Astrocyte (in vitro differentiated cells and primary cell): ENCODE measurements around the gene MAPKAPK2. TPM values are rescaled to one million over a fixed set of nuclear protein-coding genes. Genes with fewer than 3 reads are reported as not detected.

Experiments
- DNase-seq: peaks from one replicate; pipeline ENCODE4 v3.0.0-alpha.2; 2010; ENCODE audit warnings: low read depth
- FAIRE-seq: peaks from 2 replicates; lab custom pipeline; 2011; peaks lifted over from hg19 to GRCh38; lab: Jason Lieb, UNC
- H2AFZ ChIP-seq: 2 replicates; pipeline ENCODE4 v1.6.0; 2012; ENCODE audit warnings: low read depth, low read length, inconsistent platforms
- H3K27ac ChIP-seq: 2 replicates; pipeline ENCODE4 v1.5.1; 2011; ENCODE audit warnings: low read depth, low read length, inconsistent platforms
- H3K27me3 ChIP-seq: 2 replicates; pipeline ENCODE4 v1.6.0; 2011; ENCODE audit warnings: low read length, inconsistent platforms; ENCODE audit not compliant: insufficient read depth
- H3K36me3 ChIP-seq: 2 replicates; pipeline ENCODE4 v1.5.1; 2011; ENCODE audit warnings: low read length, inconsistent platforms; ENCODE audit not compliant: insufficient read depth
- H3K4me1 ChIP-seq: 2 replicates; pipeline ENCODE4 v1.5.1; 2011; ENCODE audit warnings: low read length, inconsistent platforms; ENCODE audit not compliant: insufficient read depth
- H3K4me2 ChIP-seq: 2 replicates; pipeline ENCODE4 v1.6.0; 2012; ENCODE audit warnings: low read length, inconsistent platforms
- H3K4me3 ChIP-seq: 2 replicates; pipeline ENCODE4 v1.5.1; 2011; ENCODE audit warnings: low read depth, mild to moderate bottlenecking, low read length, inconsistent platforms; ENCODE audit not compliant: insufficient read depth
- H3K79me2 ChIP-seq: 2 replicates; pipeline ENCODE4 v1.6.0; 2012; ENCODE audit warnings: mild to moderate bottlenecking, low read length, inconsistent platforms; ENCODE audit not compliant: insufficient read depth
- H3K9ac ChIP-seq: 2 replicates; pipeline ENCODE4 v1.6.0; 2012; ENCODE audit warnings: mild to moderate bottlenecking, low read length, inconsistent platforms
- H3K9me3 ChIP-seq: 2 replicates; pipeline ENCODE4 v1.5.1; 2012; ENCODE audit warnings: low read depth, mild to moderate bottlenecking, low read length, inconsistent platforms; ENCODE audit not compliant: insufficient read depth
- H4K20me1 ChIP-seq: 2 replicates; pipeline ENCODE4 v1.6.0; 2012; ENCODE audit warnings: low read length, inconsistent platforms; ENCODE audit not compliant: insufficient read depth
- H3K27ac Mint-ChIP-seq: one replicate; pipeline ENCODE4 v1.8.0; 2021; ENCODE audit warnings: mild to moderate bottlenecking, mixed read lengths; ENCODE audit not compliant: unreplicated experiment
- H3K27me3 Mint-ChIP-seq: one replicate; pipeline ENCODE4 v1.8.0; 2021; ENCODE audit warnings: low read depth, mixed read lengths; ENCODE audit not compliant: unreplicated experiment
- H3K36me3 Mint-ChIP-seq: one replicate; pipeline ENCODE4 v1.8.0; 2021; ENCODE audit warnings: low read depth, mixed read lengths; ENCODE audit not compliant: unreplicated experiment
- H3K4me1 Mint-ChIP-seq: one replicate; pipeline ENCODE4 v1.8.0; 2021; ENCODE audit warnings: low read depth, mixed read lengths; ENCODE audit not compliant: unreplicated experiment
- H3K4me3 Mint-ChIP-seq: one replicate; pipeline ENCODE4 v1.8.0; 2021; ENCODE audit warnings: mild to moderate bottlenecking, moderate library complexity, mixed read lengths; ENCODE audit not compliant: unreplicated experiment
- H3K9me3 Mint-ChIP-seq: one replicate; pipeline ENCODE4 v1.8.0; 2021; ENCODE audit warnings: mild to moderate bottlenecking, mixed read lengths; ENCODE audit not compliant: unreplicated experiment
- CTCF ChIP-seq: IDR thresholded peaks from 2 replicates; pipeline ENCODE4 v1.5.1; 2011; ENCODE audit warnings: low read depth, mild to moderate bottlenecking, inconsistent platforms, low read length, moderate library complexity; ENCODE audit not compliant: insufficient read depth
- EZH2 ChIP-seq: IDR thresholded peaks from 2 replicates; pipeline ENCODE4 v1.6.1; 2012; ENCODE audit warnings: mild to moderate bottlenecking, low read length, inconsistent platforms; ENCODE audit not compliant: insufficient read depth
- total RNA-seq: library from RNA; stranded (reverse); gene quantifications from 2 replicates; pipeline ENCODE4 v1.2.1, GENCODE V29; 2021

The MAPKAPK2 gene
- total RNA-seq, 1 donor from 2014 or later: 108 TPM

DNA sequence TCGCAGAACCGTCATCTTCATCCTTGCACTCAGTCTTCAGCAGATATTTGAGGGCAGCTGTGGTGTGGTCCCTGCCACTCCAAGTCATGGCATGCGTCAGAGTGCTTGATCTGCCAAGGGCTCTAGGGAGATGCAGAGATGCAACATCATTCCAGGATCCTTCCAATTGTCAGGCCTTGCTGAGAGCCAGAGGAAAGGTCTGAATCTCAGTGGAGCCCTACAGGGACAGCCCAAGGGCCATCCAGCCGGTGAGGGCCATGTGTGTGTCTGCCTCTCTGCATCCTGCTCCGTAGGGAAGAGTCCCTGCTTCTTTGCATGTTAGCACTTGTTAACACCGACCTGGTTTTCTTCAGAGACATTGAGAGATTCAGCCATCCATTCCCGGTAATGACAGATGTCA lies 17.6 kb downstream of the MAPKAPK2 start:
- peaks cover 23% of the 10 kb centered on the region for H3K4me1 ChIP-seq
- no peak overlapping the region for H3K4me2 ChIP-seq
- peaks cover 100% of the 10 kb centered on the region for H4K20me1 ChIP-seq
- no peak for DNase-seq
- no peak overlapping the region for H3K9ac ChIP-seq
- no peaks in the 10 kb centered on the region for H3K9me3 ChIP-seq
- Mint-ChIP-seq H3K36me3 (peaks cover 1% of the 10 kb centered on the region), H3K27me3 (no peaks in the 10 kb centered on the region), H3K27ac (no peak overlapping the region), H3K9me3 (no peaks in the 10 kb centered on the region), H3K4me3 (no peak overlapping the region), H3K4me1 (peaks cover 53% of the 10 kb centered on the region)
- no peak overlapping the region for H3K4me3 ChIP-seq
- no peak for FAIRE-seq
- H3K79me2 ChIP-seq: peaks cover 100% of the 10 kb centered on the region
- H3K27ac ChIP-seq: no peak overlapping the region
- TF ChIP-seq EZH2: no peak
- no peak for TF ChIP-seq CTCF
- H2AFZ ChIP-seq: no peak overlapping the region
- no peaks in the 10 kb centered on the region for H3K36me3 ChIP-seq
- no peaks in the 10 kb centered on the region for H3K27me3 ChIP-seq

GRCh38 chr1:206702803-206703202 lies 18.1 kb downstream of the MAPKAPK2 start:
- Mint-ChIP-seq H3K36me3 (peaks cover 1% of the 10 kb centered on the region), H3K4me3 (no peak overlapping the region), H3K27me3 (no peaks in the 10 kb centered on the region), H3K9me3 (no peaks in the 10 kb centered on the region), H3K27ac (peak overlapping the region; percentile 0), H3K4me1 (peaks cover 55% of the 10 kb centered on the region)
- H4K20me1 ChIP-seq: peaks cover 100% of the 10 kb centered on the region
- H2AFZ ChIP-seq: no peak overlapping the region
- H3K9me3 ChIP-seq: no peaks in the 10 kb centered on the region
- H3K27ac ChIP-seq: no peak overlapping the region
- no peaks in the 10 kb centered on the region for H3K36me3 ChIP-seq
- H3K4me3 ChIP-seq: no peak overlapping the region
- no peak for DNase-seq
- no peak for FAIRE-seq
- no peaks in the 10 kb centered on the region for H3K27me3 ChIP-seq
- TF ChIP-seq CTCF (no peak), EZH2 (no peak)
- H3K4me1 ChIP-seq: peaks cover 23% of the 10 kb centered on the region
- no peak overlapping the region for H3K9ac ChIP-seq
- peaks cover 100% of the 10 kb centered on the region for H3K79me2 ChIP-seq
- no peak overlapping the region for H3K4me2 ChIP-seq

DNA sequence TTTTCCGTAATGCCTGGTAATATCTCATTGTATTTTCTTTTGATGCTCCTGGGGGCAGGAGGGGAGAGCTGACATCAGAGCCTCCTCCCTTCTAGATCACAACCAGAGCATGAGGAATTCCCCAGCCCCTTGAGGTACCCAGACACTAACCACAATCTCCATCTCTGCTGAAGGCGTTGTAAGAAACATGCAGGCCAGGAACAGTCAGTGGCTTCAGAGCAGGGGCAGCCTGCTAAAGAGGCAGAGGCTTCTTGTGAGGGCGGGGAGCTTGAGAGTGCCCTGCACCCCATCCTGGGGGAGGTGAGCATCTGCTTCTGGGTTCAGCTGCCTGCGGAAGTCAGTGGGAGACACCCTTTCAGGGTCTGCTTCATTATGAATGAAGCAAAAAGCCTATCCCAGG lies 19.0 kb downstream of the MAPKAPK2 start:
- Histone ChIP-seq H3K27ac (no peak overlapping the region), H3K27me3 (no peaks in the 10 kb centered on the region), H3K9ac (no peak overlapping the region), H3K36me3 (no peaks in the 10 kb centered on the region), H3K9me3 (no peaks in the 10 kb centered on the region), H3K79me2 (peaks cover 100% of the 10 kb centered on the region), H3K4me3 (no peak overlapping the region), H3K4me2 (no peak overlapping the region), H3K4me1 (peaks cover 23% of the 10 kb centered on the region), H2AFZ (no peak overlapping the region), H4K20me1 (peaks cover 100% of the 10 kb centered on the region)
- no peak for TF ChIP-seq CTCF
- TF ChIP-seq EZH2: no peak
- no peaks in the 10 kb centered on the region for H3K27me3 Mint-ChIP-seq
- FAIRE-seq (no peak), DNase-seq (peak; percentile 61)
- no peak overlapping the region for H3K27ac Mint-ChIP-seq
- H3K4me1 Mint-ChIP-seq: peaks cover 61% of the 10 kb centered on the region
- H3K4me3 Mint-ChIP-seq: no peak overlapping the region
- H3K9me3 Mint-ChIP-seq: no peaks in the 10 kb centered on the region
- H3K36me3 Mint-ChIP-seq: peaks cover 1% of the 10 kb centered on the region
